Measurements from ENCODE around the gene TMED10. TPM values are rescaled to one million over a fixed set of nuclear protein-coding genes. Genes with fewer than 3 reads are reported as not detected.

TMED10 gene
- total and polyA plus RNA-seq, 2 of the 13 experiments (the other 11 are each of a cell fraction or from before 2014, with no cell fraction given) = 311 to 377 TPM

DNA sequence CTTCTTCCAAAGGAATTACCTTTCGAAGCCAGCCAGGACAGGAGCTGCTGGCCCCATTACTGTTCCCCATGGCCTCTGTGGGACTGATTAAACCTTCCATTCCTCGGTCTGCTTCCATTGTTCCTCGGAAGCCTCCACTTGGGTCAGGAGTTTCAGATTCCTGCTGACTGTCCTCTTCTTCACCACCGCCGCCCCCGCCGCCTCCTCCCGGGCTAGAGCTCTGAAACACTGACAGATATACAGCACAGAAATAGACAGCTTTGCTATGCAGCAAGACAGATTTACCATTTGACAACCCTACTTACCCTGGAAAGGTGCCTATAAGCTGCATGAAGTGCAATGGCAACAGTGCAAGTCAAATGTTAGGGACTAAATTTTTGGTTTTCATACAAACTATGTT lies 85.2 kb downstream of the TMED10 start (continued):
- TF ChIP-seq, protein P1, sequence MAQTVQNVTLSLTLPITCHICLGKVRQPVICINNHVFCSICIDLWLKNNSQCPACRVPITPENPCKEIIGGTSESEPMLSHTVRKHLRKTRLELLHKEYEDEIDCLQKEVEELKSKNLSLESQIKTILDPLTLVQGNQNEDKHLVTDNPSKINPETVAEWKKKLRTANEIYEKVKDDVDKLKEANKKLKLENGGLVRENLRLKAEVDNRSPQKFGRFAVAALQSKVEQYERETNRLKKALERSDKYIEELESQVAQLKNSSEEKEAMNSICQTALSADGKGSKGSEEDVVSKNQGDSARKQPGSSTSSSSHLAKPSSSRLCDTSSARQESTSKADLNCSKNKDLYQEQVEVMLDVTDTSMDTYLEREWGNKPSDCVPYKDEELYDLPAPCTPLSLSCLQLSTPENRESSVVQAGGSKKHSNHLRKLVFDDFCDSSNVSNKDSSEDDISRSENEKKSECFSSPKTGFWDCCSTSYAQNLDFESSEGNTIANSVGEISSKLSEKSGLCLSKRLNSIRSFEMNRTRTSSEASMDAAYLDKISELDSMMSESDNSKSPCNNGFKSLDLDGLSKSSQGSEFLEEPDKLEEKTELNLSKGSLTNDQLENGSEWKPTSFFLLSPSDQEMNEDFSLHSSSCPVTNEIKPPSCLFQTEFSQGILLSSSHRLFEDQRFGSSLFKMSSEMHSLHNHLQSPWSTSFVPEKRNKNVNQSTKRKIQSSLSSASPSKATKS (CRISPR knock-in tag; IDR thresholded peaks at IDR 0.05) = no peak
- TF ChIP-seq SRSF9 (IDR thresholded peaks at IDR 0.05; ENCODE audit: borderline replicate concordance, insufficient read depth, low read depth, low read length, poor library complexity, severe bottlenecking) (no peak), ZNF563 (CRISPR knock-in tag; IDR thresholded peaks at IDR 0.05) (no peak), ZNF264 (CRISPR knock-in tag; IDR thresholded peaks at IDR 0.05) (no peak)
- TF ChIP-seq, protein P2, sequence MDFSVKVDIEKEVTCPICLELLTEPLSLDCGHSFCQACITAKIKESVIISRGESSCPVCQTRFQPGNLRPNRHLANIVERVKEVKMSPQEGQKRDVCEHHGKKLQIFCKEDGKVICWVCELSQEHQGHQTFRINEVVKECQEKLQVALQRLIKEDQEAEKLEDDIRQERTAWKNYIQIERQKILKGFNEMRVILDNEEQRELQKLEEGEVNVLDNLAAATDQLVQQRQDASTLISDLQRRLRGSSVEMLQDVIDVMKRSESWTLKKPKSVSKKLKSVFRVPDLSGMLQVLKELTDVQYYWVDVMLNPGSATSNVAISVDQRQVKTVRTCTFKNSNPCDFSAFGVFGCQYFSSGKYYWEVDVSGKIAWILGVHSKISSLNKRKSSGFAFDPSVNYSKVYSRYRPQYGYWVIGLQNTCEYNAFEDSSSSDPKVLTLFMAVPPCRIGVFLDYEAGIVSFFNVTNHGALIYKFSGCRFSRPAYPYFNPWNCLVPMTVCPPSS (IDR thresholded peaks at IDR 0.05) = no peak

DNA sequence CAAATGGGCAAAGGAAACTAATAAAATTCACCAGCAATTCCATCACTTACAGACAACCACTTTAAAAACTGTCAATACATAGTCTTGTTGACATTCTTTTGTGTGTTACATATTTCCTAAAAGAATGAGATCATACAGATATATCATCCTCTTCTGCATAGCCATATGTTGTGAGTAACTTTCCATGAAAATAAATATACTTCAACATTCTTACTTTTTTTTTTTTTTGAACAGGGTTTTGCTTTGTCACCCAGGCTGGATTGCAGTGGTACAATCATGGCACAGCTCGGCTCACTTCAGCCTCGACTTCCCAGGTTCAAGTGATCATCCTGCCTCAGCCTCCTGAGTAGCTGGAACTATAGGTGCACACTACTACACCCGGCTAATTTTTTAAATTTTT lies 86.1 kb downstream of the TMED10 start:
- ChIA-PET POLR2A (no interaction called here), CTCF (ENCODE audit: low intra/inter-chr PET ratio, low total read pairs) (no interaction called here)
- in situ Hi-C loops (cut with HindIII; ENCODE audit: extremely low pct_ligation_motif_present, low pct_unique_long_range_greater_than_20kb) (loop anchor here (5.0 kb wide), 1 partner anchor 178 kb away; no protein-coding TSS in a partner anchor), intact Hi-C loops (cut with micrococcal nuclease; ENCODE audit: unreplicated experiment) (no loop called here)
- no peak overlapping the region for H3K27ac ChIP-seq (ENCODE audit: extremely low read length, insufficient read depth, low read length)
- TF ChIP-seq, protein P3, sequence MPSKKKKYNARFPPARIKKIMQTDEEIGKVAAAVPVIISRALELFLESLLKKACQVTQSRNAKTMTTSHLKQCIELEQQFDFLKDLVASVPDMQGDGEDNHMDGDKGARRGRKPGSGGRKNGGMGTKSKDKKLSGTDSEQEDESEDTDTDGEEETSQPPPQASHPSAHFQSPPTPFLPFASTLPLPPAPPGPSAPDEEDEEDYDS (CRISPR knock-in tag; IDR thresholded peaks at IDR 0.05) = no peak
- TF ChIP-seq ZNF724P (CRISPR knock-in tag; IDR thresholded peaks at IDR 0.05; ENCODE audit: borderline replicate concordance) (no peak), KDM1A (CRISPR knock-in tag; IDR thresholded peaks at IDR 0.05) (no peak), NPAS2 (CRISPR knock-in tag; IDR thresholded peaks at IDR 0.05; ENCODE audit: borderline replicate concordance) (no peak)
- TF ChIP-seq, protein P4, sequence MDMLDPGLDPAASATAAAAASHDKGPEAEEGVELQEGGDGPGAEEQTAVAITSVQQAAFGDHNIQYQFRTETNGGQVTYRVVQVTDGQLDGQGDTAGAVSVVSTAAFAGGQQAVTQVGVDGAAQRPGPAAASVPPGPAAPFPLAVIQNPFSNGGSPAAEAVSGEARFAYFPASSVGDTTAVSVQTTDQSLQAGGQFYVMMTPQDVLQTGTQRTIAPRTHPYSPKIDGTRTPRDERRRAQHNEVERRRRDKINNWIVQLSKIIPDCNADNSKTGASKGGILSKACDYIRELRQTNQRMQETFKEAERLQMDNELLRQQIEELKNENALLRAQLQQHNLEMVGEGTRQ (IDR thresholded peaks at IDR 0.05; ENCODE audit: low read depth, low read length) = no peak
- TF ChIP-seq, protein P4 (CRISPR knock-in tag; IDR thresholded peaks at IDR 0.05; ENCODE audit: borderline replicate concordance) = no peak
- ATAC-seq = no peak
- H3K36me3 ChIP-seq (replicated peaks in 1 of 2; ENCODE audit: control insufficient read depth in 1 of 2, insufficient read depth in 2 of 2, low read length in 2 of 2) = peaks cover 5 to 45% of the 10 kb centered on the region in 2 experiments
- H3K4me1 ChIP-seq (ENCODE audit: insufficient read depth, low read length) = no peaks in the 10 kb centered on the region
- no peak for DNase-seq (ENCODE audit: low spot score)
- no peak overlapping the region for H3K4me3 ChIP-seq (replicated peaks in 1 of 3; ENCODE audit: insufficient read depth in 1 of 3, low read depth in 2 of 3, low read length in 3 of 3)
- H3K4me2 ChIP-seq (ENCODE audit: low read depth, low read length) = no peak overlapping the region
- no peaks in the 10 kb centered on the region for H4K20me1 ChIP-seq (ENCODE audit: insufficient read depth, low read length)
- no peak for FAIRE-seq
- BruUV-seq (replicated peaks) = no TSS peak
- WGBS (ENCODE audit: low lambda C conversion rate) = 92% methylated on average over 3 of the region's 3 CpGs
- H3K27me3 ChIP-seq (ENCODE audit: control insufficient read depth in 1 of 2, insufficient read depth in 2 of 2, low read length in 2 of 2) = no peaks in the 10 kb centered on the region
- H3K9ac ChIP-seq (ENCODE audit: insufficient read depth, low read depth, low read length) = no peak overlapping the region
- no peak overlapping the region for H2AFZ ChIP-seq (ENCODE audit: low read length)
- no peaks in the 10 kb centered on the region for H3K79me2 ChIP-seq (ENCODE audit: insufficient read depth, low read length)
- no peaks in the 10 kb centered on the region for H3K9me3 ChIP-seq (ENCODE audit: low read length)
